Esophagus squamous epithelium (tissue), 5 donors: ENCODE measurements around the gene OR2T34. TPM values are rescaled to one million over a fixed set of nuclear protein-coding genes. Genes with fewer than 3 reads are reported as not detected.
"Not testable (repeated sequence)": the region's sequence is repeated elsewhere in the genome, so short reads cannot be mapped to it uniquely, and the experiment has no call there.

Experiments
- DNase-seq: peaks from one replicate; lab custom pipeline; 2025; lab: John Stamatoyannopoulos, UW
- H3K27ac ChIP-seq, 4 donors: fragments of 200-600 bp; sonication (generic); one replicate each; pipeline ENCODE4 v1.5.1; 2016 to 2019; ENCODE audit warnings: mild to moderate bottlenecking in 1 of 4
- H3K27me3 ChIP-seq, 4 donors: fragments of 200-600 bp; sonication (generic); 1 replicate in 3 of 4; 2 replicates in 1 of 4; pipeline versions ENCODE4 v1.5.1 to v1.6.0; 2017 to 2021; ENCODE audit warnings: antibody characterized with exemption in 1 of 4
- H3K36me3 ChIP-seq, 3 donors: fragments of 200-600 bp; sonication (generic); one replicate each; pipeline ENCODE4 v1.5.1; 2016 to 2019
- H3K4me1 ChIP-seq, 3 donors: fragments of 200-600 bp; sonication (generic); one replicate each; pipeline ENCODE4 v1.5.1; 2017 to 2019
- H3K4me3 ChIP-seq, 4 donors: fragments of 200-600 bp; sonication (generic); 1 replicate in 3 of 4; 2 replicates in 1 of 4; pipeline ENCODE4 v1.5.1; 2016 to 2019; ENCODE audit warnings: mild to moderate bottlenecking in 2 of 4, moderate library complexity in 1 of 4
- H3K9me3 ChIP-seq, 3 donors: fragments of 200-600 bp; sonication (generic); one replicate each; pipeline ENCODE4 v1.5.1; 2016 to 2019
- POLR2A ChIP-seq, 4 donors: fragments of 450-650 bp; IDR thresholded peaks; one replicate each; pipeline ENCODE4 v1.6.1; 2017; ENCODE audit warnings: antibody characterized with exemption in 4 of 4, mild to moderate bottlenecking in 4 of 4, moderate library complexity in 3 of 4
- WGBS, 2 donors: methylation state at CpG; one replicate each; pipeline ENCODE4 v1.1.5; 2018; 5-methylcytosine and 5-hydroxymethylcytosine counted together
- intact Hi-C: fragments of 100-400 bp; cut with DNase I; formaldehyde crosslinking; loops from one replicate; pipeline ENCODE4 v1.15.0; 2022
- total RNA-seq, 4 donors: library from RNA; depleted of rRNA; stranded (reverse); fragments of >200 nt; gene quantifications; one replicate each; pipeline ENCODE4 v1.1.0, GENCODE V29; 2016
- TF ChIP-seq, protein P1 (sequence below), 6 experiments: fragments of 450-650 bp in 4 of 6; fragments of 200-600 bp in 2 of 6; sonication (generic) in 2 of 6; IDR thresholded peaks; one replicate each; pipeline ENCODE4 v1.5.1; 2016 to 2019; ENCODE audit warnings: antibody characterized with exemption in 6 of 6, mild to moderate bottlenecking in 4 of 6, moderate library complexity in 4 of 6
- donor health status: DM: yes; HTN: yes; CAD: no.

Gene OR2T34
- total RNA-seq, 4 donors from 2014 or later: not detected

DNA sequence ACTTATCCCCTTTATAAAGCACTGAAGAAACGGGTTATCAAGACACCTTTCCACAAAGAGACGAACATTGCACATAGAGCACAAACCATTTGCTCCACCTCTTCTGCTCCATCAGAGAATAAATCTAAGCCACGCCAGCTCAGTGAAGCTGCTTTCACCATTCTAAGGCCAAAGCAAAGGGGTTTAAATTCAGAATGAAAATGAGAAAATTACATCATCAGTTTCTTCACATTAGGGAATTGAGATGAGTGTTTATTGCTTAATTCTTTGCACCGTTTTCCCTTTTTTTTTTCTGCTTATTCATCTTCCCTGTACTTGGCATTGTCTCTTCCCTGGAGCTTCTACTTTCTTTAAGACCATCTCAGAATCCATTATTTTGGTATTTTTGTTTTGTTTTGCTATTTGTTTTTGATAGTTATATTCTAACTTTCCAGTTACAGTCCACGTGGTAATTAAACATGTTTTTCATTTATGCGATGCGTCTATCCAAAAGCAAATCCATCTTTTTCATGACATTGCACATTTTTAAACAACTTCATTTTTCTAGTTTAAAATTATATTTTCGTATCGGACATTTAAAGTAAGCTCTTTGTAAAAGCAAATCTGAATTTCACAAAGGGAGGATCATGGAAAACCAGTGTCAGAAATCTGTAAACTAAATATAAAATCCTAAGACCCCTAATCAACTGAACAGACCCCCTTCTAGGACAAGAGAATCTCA, 1.9 kb upstream of the OR2T34 start:
- H3K4me3 ChIP-seq: no peak overlapping the region
- no peaks in the 10 kb centered on the region for H3K9me3 ChIP-seq
- TF ChIP-seq, protein P1, sequence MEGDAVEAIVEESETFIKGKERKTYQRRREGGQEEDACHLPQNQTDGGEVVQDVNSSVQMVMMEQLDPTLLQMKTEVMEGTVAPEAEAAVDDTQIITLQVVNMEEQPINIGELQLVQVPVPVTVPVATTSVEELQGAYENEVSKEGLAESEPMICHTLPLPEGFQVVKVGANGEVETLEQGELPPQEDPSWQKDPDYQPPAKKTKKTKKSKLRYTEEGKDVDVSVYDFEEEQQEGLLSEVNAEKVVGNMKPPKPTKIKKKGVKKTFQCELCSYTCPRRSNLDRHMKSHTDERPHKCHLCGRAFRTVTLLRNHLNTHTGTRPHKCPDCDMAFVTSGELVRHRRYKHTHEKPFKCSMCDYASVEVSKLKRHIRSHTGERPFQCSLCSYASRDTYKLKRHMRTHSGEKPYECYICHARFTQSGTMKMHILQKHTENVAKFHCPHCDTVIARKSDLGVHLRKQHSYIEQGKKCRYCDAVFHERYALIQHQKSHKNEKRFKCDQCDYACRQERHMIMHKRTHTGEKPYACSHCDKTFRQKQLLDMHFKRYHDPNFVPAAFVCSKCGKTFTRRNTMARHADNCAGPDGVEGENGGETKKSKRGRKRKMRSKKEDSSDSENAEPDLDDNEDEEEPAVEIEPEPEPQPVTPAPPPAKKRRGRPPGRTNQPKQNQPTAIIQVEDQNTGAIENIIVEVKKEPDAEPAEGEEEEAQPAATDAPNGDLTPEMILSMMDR (IDR thresholded peaks at IDR 0.05): no peak
- no peak for TF ChIP-seq POLR2A (IDR thresholded peaks at IDR 0.05)
- no peaks in the 10 kb centered on the region for H3K36me3 ChIP-seq
- intact Hi-C loops: no loop called here
- H3K27me3 ChIP-seq: no peaks in the 10 kb centered on the region
- no peak overlapping the region for H3K27ac ChIP-seq
- H3K4me1 ChIP-seq: no peaks in the 10 kb centered on the region
- DNase-seq: no peak
- WGBS, 2 donors: 71 to 72% methylated on average over 9 of the region's 9 CpGs

DNA sequence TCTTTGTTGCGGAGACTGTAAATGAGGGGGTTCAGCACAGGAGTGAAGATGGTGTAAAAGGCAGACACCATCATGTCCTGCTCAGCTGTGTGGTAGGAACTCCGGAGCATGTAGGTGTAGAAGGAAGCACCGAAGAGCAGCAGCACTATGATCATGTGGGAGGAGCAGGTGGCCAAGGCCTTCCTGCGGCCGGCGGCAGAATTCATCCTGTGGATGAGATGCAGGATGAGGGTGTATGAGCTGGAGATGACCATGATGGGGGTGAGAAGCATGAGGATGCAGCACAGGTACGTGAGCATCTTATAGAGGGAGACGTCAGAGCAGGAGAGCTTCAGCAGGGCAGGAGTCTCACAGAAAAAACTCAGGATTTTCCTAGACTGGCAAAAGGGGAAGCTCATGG, 701 bp downstream of the OR2T34 start:
- H3K36me3 ChIP-seq, H3K9me3 ChIP-seq, intact Hi-C loops, H3K27ac ChIP-seq, H3K4me3 ChIP-seq, DNase-seq, H3K4me1 ChIP-seq, H3K27me3 ChIP-seq: not testable (repeated sequence)
- 80% methylated on average over 2 of the region's 8 CpGs; no CpG with 5 or more reads in 1 of the 2 donors for WGBS, 2 donors

DNA sequence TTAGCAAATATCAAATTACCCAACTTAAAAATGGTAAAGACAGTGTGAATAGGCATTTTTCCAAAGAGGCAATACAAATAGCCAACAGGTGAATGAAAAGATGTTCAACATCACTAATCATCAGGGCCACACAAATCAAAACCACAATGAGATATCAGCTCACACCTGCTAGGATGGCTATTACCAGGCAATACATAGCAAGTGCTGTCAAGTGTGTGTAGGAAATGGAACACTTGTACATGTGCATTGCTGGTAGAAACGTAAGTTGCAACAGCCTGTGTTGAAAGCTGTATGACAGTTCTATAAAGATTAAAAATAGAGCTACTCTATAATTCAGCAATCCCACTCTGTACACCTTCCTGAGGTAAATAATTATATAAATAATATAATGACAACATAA, 2.5 kb downstream of the OR2T34 start:
- DNase-seq, H3K27ac ChIP-seq, intact Hi-C loops, H3K4me1 ChIP-seq, H3K27me3 ChIP-seq, H3K36me3 ChIP-seq, H3K4me3 ChIP-seq, H3K9me3 ChIP-seq: not testable (repeated sequence)
- no CpG with 5 or more reads among the region's 1 CpG for WGBS, 2 donors

DNA sequence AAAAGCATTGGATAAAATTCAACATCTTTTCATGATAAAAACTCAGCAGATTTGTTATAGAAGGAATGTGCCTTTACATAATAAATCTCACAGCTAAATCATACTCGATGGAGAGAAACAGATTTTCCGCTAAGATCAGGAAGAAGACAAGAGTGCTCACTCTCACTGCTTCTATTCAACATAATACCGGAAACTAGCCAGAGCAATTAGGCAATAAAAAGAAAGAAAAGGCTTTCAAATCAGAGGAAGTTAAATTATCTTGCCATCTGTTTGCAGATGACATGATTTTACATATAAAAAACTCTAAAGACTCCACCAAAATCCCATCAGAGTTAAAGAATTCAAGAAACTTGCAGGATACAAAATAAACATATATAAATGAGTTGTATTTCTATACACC, 3.7 kb downstream of the OR2T34 start:
- DNase-seq, H3K27me3 ChIP-seq, H3K4me3 ChIP-seq, intact Hi-C loops, H3K9me3 ChIP-seq, H3K27ac ChIP-seq, H3K36me3 ChIP-seq, H3K4me1 ChIP-seq: not testable (repeated sequence)
- 64 to 78% methylated on average over 3 of the region's 3 CpGs for WGBS, 2 donors

DNA sequence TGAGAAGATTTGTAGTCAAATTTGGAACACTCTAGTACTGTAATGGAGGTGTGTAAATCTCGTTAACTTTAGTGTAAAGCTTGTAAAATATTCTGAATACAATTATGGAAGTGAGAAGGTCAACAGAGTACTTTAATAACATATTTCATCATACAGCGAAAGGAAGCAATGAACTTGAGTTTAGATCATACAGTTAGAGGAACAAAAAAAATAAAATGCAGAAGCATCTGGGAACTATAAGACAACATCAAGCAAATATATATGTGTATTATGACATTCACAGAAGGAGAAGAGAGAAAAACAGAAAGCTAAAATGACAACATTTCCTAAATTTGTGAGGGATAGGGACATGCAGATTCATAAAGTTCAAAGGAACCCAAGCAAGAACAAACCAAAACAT, 5.5 kb downstream of the OR2T34 start:
- H3K27ac ChIP-seq, H3K4me1 ChIP-seq, DNase-seq, H3K27me3 ChIP-seq, H3K9me3 ChIP-seq, H3K36me3 ChIP-seq, intact Hi-C loops, H3K4me3 ChIP-seq: not testable (repeated sequence)
- 22 to 24% methylated on average over 2 of the region's 2 CpGs for WGBS, 2 donors

DNA sequence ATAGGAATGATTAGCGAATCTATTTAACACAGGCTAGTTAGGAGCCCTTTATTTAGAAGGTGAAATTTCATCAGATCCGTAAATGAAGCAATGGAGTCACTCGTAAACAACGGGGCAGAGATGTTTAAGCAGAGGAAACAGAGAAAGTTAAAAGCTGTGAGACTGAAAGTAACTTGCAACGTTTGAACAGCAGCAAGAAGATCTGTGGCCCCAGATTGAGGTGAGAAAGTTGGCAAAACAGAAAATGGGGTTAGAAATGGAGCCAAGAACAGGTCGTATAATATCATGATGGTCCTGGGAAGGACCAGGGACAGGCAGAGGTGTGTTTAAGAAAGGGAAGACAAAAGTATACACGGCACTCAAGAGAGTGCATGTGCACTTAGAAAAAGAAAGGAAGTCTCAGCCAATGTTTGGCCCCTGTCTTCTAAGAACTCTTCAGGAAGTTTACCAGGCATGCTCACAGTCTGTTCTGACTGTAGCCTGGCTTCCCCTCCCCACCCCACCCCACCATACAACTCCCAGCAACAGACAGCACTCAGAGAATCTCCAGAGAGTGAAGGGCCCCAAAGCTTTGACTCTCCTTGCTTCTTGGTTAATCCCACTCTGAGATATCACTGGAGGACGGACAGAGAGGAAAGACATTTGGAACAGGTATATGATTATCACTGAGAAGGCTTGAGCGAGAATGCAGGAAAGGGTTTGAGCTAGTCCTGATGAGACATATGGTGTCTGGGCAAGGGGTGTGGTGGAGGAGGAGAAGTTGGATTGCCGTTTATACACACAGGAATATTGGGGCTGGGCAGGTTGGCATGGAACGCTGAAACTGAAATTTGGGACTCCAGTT, 8.8 kb downstream of the OR2T34 start:
- H3K36me3 ChIP-seq, H3K9me3 ChIP-seq, DNase-seq, H3K4me1 ChIP-seq, H3K27ac ChIP-seq, H3K4me3 ChIP-seq, H3K27me3 ChIP-seq, intact Hi-C loops: not testable (repeated sequence)
- 46 to 62% methylated on average over 9 to 10 of the region's 11 CpGs for WGBS, 2 donors

DNA sequence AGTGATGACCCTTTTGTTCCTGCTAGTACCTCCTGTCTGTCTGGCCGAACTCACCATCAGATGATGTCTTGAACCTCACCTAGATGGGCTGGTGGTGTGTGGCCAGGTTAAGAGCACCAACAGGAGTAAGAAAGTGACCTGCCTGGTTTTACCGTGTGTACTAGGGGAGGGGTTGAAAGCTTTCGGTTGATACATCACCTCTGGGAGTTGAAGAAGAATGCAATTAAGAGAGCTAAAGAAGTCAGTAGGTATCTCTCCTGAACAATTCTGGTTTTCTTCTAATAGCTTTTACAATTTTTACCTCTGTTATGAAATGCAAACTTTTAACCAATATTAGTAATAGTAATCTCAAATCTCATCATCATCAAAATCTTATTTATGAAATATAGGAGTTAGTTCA, 11.9 kb downstream of the OR2T34 start, which contains the start of gene OR2T29:
OR2T29 (minus strand) TSS at position 101 of the 400 bp plus-strand sequence. CDS start 3,281 bp downstream, outside the sequence.
- H3K4me3 ChIP-seq, H3K4me1 ChIP-seq, H3K27me3 ChIP-seq, H3K27ac ChIP-seq, DNase-seq, intact Hi-C loops, H3K9me3 ChIP-seq, H3K36me3 ChIP-seq: not testable (repeated sequence)
- 38 to 88% methylated on average over 1 of the region's 3 CpGs for WGBS, 2 donors

DNA sequence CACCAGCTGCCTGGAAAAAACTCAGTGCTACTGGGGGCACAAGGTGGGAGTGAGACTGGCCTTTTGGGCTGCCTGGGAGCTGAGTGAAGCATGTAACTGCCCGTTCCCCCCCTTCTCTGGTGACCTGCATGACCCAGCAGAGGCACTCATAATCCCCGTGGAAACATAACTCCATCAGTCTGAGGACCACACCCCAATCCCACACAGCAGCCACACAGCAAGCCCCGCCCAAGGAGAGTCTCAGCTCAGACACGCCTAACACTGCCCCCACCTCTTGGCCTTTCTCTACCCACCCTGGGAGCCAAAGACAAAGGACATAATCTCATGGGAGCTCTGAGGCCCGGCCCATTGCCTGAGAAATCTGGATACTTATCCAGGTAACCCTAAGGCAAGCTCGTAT, 23.5 kb downstream of the OR2T34 start:
- H3K27me3 ChIP-seq, DNase-seq, H3K36me3 ChIP-seq, H3K4me3 ChIP-seq, H3K9me3 ChIP-seq, H3K4me1 ChIP-seq, intact Hi-C loops, H3K27ac ChIP-seq: not testable (repeated sequence)
- WGBS, 2 donors: no CpG with 5 or more reads among the region's 6 CpGs

DNA sequence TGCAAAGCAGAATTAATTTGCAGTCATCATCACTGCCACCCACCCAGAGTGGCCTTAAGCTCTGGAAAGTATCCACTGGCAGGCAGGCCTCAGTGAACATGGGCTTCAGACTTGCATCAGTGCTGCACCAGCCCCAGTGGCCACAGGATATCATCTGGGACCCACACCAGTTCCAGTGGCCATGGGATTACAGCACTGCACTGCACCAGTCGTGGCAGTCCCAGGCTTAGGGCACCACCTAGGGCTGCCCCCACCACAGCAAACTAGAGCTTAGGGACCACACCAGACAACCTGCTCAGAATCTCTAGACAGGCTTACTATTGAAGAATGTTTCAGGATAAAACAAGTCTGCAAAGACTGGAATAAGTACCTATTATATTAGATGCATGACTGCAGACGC, 27.2 kb downstream of the OR2T34 start:
- DNase-seq, H3K9me3 ChIP-seq, H3K27me3 ChIP-seq, H3K4me3 ChIP-seq, intact Hi-C loops, H3K36me3 ChIP-seq, H3K4me1 ChIP-seq, H3K27ac ChIP-seq: not testable (repeated sequence)
- WGBS, 2 donors: no CpG with 5 or more reads among the region's 2 CpGs

DNA sequence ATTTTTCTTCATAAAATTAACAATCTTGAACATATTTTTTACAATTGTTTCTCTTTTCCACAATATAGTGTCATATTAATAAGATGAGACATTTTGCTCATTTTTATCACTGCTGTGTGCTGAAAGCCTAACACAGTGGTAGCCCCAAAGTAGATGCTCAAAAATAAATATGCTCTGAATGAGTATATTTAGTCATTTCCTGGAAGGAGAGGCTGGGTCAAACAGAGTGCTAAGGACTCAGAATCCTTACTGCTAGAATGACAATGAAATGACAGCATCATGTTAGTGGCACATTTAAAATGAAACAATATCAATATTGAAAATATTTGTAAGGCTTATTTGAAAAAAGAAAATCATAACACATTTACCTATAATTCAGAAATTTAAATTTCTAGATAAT, 37.1 kb downstream of the OR2T34 start:
- H3K9me3 ChIP-seq, intact Hi-C loops, H3K4me1 ChIP-seq, H3K27ac ChIP-seq, H3K4me3 ChIP-seq, H3K27me3 ChIP-seq, DNase-seq, H3K36me3 ChIP-seq: not testable (repeated sequence)
